ENCODE results near the gene MZT2A.
"Not testable (repeated sequence)": the region's sequence is repeated elsewhere in the genome, so short reads cannot be mapped to it uniquely, and the experiment has no call there.

Gene MZT2A

GRCh38 chr2:131492015-131492417, at the start of gene MZT2A:
MZT2A (minus strand) TSS chr2:131492397; CDS start chr2:131492376, 21 bp downstream.
- in situ Hi-C loops (cut with HindIII; ENCODE audit: low sequenced_read_pairs) = not testable (repeated sequence)

GRCh38 chr2:131538856-131539255, 46.7 kb upstream of the MZT2A start:
- in situ Hi-C loops (cut with HindIII; ENCODE audit: low sequenced_read_pairs) = not testable (repeated sequence)

GRCh38 chr2:131536841-131537240, 44.6 kb upstream of the MZT2A start:
- in situ Hi-C loops (cut with HindIII; ENCODE audit: low sequenced_read_pairs) = not testable (repeated sequence)

- in situ Hi-C loops (cut with HindIII; ENCODE audit: low sequenced_read_pairs) = not testable (repeated sequence)
Measured at GRCh38 chr2:131535951-131536826, 44.0 kb upstream of the MZT2A start.

- in situ Hi-C loops (cut with HindIII; ENCODE audit: low sequenced_read_pairs) = no loop called here
Measured at GRCh38 chr2:131535526-131535925, 43.3 kb upstream of the MZT2A start.

- in situ Hi-C loops (cut with HindIII; ENCODE audit: low sequenced_read_pairs) = not testable (repeated sequence)
Measured at GRCh38 chr2:131534965-131535364, 42.8 kb upstream of the MZT2A start.

GRCh38 chr2:131534317-131534672, 42.1 kb upstream of the MZT2A start:
- in situ Hi-C loops (cut with HindIII; ENCODE audit: low sequenced_read_pairs) = not testable (repeated sequence)

- in situ Hi-C loops (cut with HindIII; ENCODE audit: low sequenced_read_pairs) = not testable (repeated sequence)
Measured at GRCh38 chr2:131533609-131534316, 41.6 kb upstream of the MZT2A start.

- in situ Hi-C loops (cut with HindIII; ENCODE audit: low sequenced_read_pairs) = not testable (repeated sequence)
Measured at GRCh38 chr2:131532723-131533608, 40.8 kb upstream of the MZT2A start.

GRCh38 chr2:131531547-131532185, 39.5 kb upstream of the MZT2A start:
- in situ Hi-C loops (cut with HindIII; ENCODE audit: low sequenced_read_pairs) = not testable (repeated sequence)

GRCh38 chr2:131530626-131531344, 38.6 kb upstream of the MZT2A start:
- in situ Hi-C loops (cut with HindIII; ENCODE audit: low sequenced_read_pairs) = not testable (repeated sequence)

- in situ Hi-C loops (cut with HindIII; ENCODE audit: low sequenced_read_pairs) = not testable (repeated sequence)
Measured at GRCh38 chr2:131529864-131530445, 37.8 kb upstream of the MZT2A start.

- in situ Hi-C loops (cut with HindIII; ENCODE audit: low sequenced_read_pairs) = not testable (repeated sequence)
Measured at GRCh38 chr2:131528981-131529863, 37.0 kb upstream of the MZT2A start.

- in situ Hi-C loops (cut with HindIII; ENCODE audit: low sequenced_read_pairs) = not testable (repeated sequence)
Measured at GRCh38 chr2:131527131-131528001, 35.2 kb upstream of the MZT2A start, which contains the start of gene CCDC74A. CCDC74A (plus strand) TSS chr2:131527888; CDS start chr2:131527971, 83 bp downstream.

- in situ Hi-C loops (cut with HindIII; ENCODE audit: low sequenced_read_pairs) = not testable (repeated sequence)
Measured at GRCh38 chr2:131525256-131525655, 33.1 kb upstream of the MZT2A start.

GRCh38 chr2:131521961-131522781, 30.0 kb upstream of the MZT2A start:
- in situ Hi-C loops (cut with HindIII; ENCODE audit: low sequenced_read_pairs) = no loop called here

- in situ Hi-C loops (cut with HindIII; ENCODE audit: low sequenced_read_pairs) = not testable (repeated sequence)
Measured at GRCh38 chr2:131521524-131521923, 29.3 kb upstream of the MZT2A start.
